ENCODE measurements around the gene SPTBN2.

The SPTBN2 gene

DNA sequence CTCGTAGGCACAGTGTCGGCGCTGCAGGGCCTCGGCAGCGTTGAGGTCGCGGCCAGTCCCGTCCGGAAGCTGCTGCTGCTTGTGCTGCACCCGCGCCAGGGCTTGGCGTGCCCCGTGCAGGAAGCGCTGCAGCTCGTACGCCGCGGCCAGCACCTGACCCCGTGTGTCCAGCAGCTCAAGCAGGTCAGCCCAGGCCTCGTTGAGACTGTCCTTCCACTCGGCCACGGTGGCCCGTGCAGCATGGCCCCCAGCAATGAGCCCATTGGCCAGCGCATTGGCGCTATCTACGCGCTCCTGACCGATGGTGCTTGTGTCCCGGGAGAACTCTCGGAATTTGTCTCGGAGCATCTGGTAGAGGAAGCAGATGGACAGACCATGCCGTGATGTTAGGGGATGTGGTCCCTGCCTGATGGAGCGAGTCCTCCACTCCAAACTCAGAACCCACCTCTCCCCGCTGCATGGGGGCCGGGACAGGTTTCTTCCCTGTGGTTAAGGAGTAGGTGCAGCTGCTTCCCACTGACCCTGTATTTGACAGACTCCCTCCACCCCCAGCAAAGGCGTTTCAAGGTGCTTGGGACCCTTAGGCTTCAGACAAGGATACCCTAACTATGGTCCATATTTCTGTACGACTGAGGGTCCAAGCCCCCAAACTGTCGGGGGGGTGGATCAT lies 37.6 kb downstream of the SPTBN2 start:
- H3K4me3 ChIP-seq (ENCODE audit: low read depth, low read length): no peak overlapping the region
- TF ChIP-seq, protein P1, sequence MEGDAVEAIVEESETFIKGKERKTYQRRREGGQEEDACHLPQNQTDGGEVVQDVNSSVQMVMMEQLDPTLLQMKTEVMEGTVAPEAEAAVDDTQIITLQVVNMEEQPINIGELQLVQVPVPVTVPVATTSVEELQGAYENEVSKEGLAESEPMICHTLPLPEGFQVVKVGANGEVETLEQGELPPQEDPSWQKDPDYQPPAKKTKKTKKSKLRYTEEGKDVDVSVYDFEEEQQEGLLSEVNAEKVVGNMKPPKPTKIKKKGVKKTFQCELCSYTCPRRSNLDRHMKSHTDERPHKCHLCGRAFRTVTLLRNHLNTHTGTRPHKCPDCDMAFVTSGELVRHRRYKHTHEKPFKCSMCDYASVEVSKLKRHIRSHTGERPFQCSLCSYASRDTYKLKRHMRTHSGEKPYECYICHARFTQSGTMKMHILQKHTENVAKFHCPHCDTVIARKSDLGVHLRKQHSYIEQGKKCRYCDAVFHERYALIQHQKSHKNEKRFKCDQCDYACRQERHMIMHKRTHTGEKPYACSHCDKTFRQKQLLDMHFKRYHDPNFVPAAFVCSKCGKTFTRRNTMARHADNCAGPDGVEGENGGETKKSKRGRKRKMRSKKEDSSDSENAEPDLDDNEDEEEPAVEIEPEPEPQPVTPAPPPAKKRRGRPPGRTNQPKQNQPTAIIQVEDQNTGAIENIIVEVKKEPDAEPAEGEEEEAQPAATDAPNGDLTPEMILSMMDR (IDR thresholded peaks at IDR 0.05; ENCODE audit: insufficient read depth, low read length, missing control alignments): no peak
- ChIA-PET CTCF (interaction anchor here (4.5 to 11.5 kb wide), 2 partner anchors 12 to 143 kb away, joined by 35 to 246 read pairs; partner anchors contain the start of gene RBM4B), POLR2A (no interaction called here)
- no peak for DNase-seq (ENCODE audit: low read depth, low spot score)

DNA sequence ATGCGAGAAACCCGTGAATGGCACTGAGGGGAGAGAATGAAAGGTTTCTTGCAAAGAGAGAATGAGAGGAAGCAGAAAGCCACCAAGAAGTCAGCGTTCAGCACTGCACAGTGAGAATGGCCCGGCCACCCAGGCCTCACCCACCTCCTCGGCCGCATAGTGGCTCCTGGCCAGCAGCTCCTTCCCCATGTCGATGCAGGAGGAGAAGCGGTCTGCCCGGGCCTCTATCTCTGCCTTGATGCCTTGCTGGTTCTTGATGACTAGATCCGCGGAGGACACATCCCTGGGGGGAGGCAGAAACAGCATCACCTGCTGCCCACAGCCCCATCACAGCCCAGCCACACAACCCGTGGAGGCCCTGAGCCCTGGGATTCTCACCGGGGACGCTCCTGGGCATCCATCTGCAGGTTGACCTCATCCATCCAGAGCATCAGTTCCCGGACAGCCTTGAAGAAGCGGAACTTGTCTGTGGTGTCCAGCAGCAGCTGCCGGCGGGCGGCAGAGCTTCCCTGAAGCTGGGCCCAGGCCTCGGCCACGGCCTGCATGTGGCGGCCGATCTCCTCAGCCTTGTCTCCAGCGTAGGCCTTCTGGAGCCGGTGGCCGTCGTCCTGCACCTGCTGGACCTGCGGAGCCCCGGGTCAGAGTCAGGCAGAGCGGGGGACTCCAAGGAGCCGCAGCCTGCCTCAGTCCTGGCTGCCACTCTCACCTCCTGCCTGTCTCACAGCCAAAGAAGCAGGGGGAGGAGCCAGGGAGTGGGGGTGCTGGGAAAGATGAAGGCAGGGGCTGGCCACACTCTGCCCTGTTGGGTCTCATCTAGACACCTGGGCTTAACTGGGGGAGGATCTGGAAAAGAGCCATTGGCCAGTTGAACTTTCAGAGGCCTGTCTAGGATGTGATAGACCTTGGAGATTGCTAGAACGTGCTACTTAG lies 39.1 kb downstream of the SPTBN2 start:
- POLR2A ChIA-PET: no interaction called here
- CTCF ChIA-PET: interaction anchor here (2.8 to 11.5 kb wide), 3 partner anchors 11 to 145 kb away, joined by 13 to 246 read pairs (median 35); partner anchors contain the start of gene RBM4B

DNA sequence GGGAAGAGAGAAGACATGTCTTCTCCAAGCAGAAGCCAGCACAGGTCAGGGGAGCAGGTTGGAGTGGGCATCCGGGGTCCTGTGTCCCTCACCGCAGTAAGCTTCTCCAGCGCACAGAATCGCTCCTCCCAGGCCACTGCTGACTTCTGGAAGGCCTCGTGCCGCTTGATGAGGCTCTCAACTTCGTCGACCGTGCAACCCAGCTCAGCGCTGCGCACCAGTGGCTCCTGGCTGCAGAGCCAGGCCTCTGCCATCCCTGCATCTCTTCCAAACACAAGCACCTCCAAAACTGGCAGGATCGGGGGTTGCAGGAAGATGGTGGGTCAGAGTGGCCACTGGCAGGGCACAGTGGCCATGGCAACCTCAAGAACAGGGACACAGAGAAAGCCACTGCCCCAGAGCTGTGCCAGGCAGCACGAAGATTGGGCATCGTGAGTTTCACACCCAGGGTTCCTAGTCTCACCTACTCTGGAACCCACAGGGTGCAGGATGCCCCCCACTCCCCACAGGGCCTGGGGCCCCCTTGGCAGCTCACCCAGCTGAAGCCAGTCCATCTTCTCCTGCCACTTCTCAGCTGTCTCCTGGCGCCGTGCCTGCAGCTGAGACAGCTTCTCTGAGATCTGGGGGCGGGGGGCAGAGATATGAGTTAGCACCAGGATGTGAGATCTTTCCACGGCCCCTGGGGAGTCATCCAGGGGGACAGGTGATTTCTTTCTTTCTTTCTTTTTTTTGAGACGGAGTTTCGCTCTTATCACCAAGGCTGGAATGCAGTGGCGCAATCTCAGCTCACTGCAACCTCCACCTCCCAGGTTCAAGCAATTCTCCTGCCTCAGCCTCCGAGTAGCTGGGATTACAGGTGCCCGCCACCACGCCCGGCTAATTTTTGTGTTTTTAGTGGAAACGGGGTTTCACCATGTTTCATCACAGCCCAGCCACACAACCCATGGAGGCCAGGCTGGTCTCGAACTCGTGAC lies 40.2 kb downstream of the SPTBN2 start:
- no peak for DNase-seq (ENCODE audit: low read depth, low spot score)
- POLR2A ChIA-PET: no interaction called here
- CTCF ChIA-PET: interaction anchor here (0.6 to 2.8 kb wide), 6 partner anchors 9 to 280 kb away, joined by 3 to 13 read pairs (median 4); no protein-coding TSS in a partner anchor
- no peak overlapping the region for H3K4me3 ChIP-seq (ENCODE audit: low read depth, low read length)
- TF ChIP-seq, protein P1 (IDR thresholded peaks at IDR 0.05; ENCODE audit: insufficient read depth, low read length, missing control alignments): no peak

More for the DNA sequence above, 39.1 kb downstream of the SPTBN2 start:
- TF ChIP-seq, protein P1 (IDR thresholded peaks at IDR 0.05; ENCODE audit: insufficient read depth, low read length, missing control alignments): no peak
- DNase-seq (ENCODE audit: low read depth, low spot score): no peak
- no peak overlapping the region for H3K4me3 ChIP-seq (ENCODE audit: low read depth, low read length)

DNA sequence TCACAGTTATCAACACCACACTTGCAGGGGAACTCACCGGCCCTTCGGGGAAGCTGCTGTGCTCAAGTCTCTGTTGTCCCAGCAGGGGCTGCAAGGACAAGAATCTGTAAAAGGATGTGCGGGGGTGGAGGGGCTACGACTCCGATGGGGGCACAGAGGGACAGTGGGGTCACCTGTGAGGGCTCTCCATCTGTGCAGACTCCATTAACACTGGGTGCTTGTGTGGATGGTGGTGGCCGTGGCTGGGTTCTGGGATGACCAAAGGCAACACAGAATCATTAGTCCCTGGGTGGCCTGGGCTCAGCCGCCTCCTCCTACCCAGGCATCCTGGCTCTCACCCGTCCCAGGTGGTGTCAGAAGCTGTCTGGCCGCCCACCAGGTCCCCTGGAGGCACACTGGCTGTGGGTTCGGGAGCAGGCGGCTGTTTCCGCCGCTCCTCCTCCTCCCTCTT lies 41.2 kb downstream of the SPTBN2 start:
- DNase-seq (ENCODE audit: low read depth, low spot score): no peak
- POLR2A ChIA-PET: no interaction called here
- CTCF ChIA-PET: interaction anchor here (1.0 to 2.8 kb wide), 5 partner anchors 8 to 279 kb away, joined by 3 to 13 read pairs (median 4); no protein-coding TSS in a partner anchor
- H3K4me3 ChIP-seq (ENCODE audit: low read depth, low read length): no peak overlapping the region
- TF ChIP-seq, protein P1 (IDR thresholded peaks at IDR 0.05; ENCODE audit: insufficient read depth, low read length, missing control alignments): no peak

DNA sequence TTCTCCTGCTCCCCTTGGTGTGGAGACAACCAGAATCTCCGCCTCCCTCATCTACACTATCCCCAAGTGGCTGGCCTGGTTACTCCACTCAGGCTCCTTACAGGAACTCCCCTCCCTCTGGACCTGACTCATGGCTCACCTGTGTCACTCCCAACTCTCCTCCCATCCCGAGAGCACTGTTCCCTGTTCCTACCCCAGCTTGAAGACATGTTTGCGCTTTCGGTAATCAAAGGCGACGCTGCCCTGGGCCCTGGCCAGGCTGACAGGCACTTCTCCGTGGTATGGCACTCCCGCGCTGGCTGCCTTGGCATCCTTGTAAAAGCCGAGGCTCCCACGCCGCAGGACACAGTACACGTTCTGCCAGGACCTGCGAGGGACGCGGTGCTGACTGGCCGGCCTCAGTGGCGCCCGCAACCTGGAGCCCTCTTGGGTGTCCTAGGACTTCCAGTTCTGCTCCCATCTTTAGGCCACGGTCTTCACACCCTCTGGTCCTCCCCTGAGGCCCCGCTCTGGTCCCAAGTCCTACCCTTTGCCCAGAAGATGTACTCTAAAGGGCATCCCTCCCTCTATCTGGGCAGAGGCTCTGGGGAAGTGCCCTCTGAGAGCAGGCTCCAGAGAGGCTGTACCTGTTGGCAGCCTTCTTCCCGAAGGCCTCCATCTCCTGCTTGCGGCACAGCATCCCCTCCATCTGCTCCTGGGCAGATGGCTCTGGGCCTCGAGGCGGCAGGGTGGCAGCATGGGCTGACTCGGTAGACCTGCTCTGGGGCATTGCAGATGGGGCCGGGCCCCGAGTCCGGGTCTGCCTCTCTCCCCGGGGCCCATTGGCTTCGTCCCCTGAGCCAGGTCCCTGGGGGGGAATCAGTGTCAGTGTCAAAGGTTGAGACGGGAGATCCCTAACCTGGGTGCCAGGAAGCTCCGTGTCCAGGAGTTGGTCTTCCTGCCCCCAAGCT lies 41.9 kb downstream of the SPTBN2 start:
- CTCF ChIA-PET: interaction anchor here (1.2 to 2.8 kb wide), 5 partner anchors 8 to 278 kb away, joined by 3 to 13 read pairs (median 4); partner anchors contain the start of gene RBM4B
- no peak overlapping the region for H3K4me3 ChIP-seq (ENCODE audit: low read depth, low read length)
- DNase-seq (ENCODE audit: low read depth, low spot score): no peak
- POLR2A ChIA-PET: no interaction called here
- TF ChIP-seq, protein P1 (IDR thresholded peaks at IDR 0.05; ENCODE audit: insufficient read depth, low read length, missing control alignments): no peak

Data from AG04449 (cell line).